DND-41 (cell line): ENCODE results near the gene WNK2.

Experiments
- ATAC-seq: fragments of 200-7000 bp; cut with Tn5 transposase; 3 replicates; pipeline ENCODE4 v1.9.1; 2021; ENCODE audit warnings: low read depth; ENCODE audit not compliant: insufficient read depth
- DNase-seq: peaks from one replicate; pipeline ENCODE4 v3.0.0-alpha.2; 2020
- H2AFZ ChIP-seq: 2 replicates; pipeline ENCODE4 v1.6.0; 2012; ENCODE audit warnings: low read depth, low read length
- H3K27ac ChIP-seq: 2 replicates; pipeline ENCODE4 v1.5.1; 2012; ENCODE audit warnings: low read length, inconsistent platforms
- H3K27me3 ChIP-seq: fragments of 200-600 bp; sonication (generic); 2 replicates; pipeline ENCODE4 v1.6.0; 2012; ENCODE audit warnings: low read length, mild to moderate bottlenecking, inconsistent platforms; ENCODE audit not compliant: insufficient read depth, poor library complexity
- H3K36me3 ChIP-seq: 2 replicates; pipeline ENCODE4 v1.5.1; 2012; ENCODE audit warnings: low read length, inconsistent platforms; ENCODE audit not compliant: insufficient read depth
- H3K4me1 ChIP-seq: 2 replicates; pipeline ENCODE4 v1.5.1; 2012; ENCODE audit warnings: mild to moderate bottlenecking, low read length; ENCODE audit not compliant: insufficient read depth
- H3K4me2 ChIP-seq: 2 replicates; pipeline ENCODE4 v1.6.0; 2012; ENCODE audit warnings: mild to moderate bottlenecking, moderate library complexity, low read length, inconsistent platforms; ENCODE audit not compliant: insufficient read depth
- H3K4me3 ChIP-seq, 2 experiments: fragments of 200-600 bp in 1 of 2; shearing (Covaris generic) in 1 of 2; 2 replicates each; pipeline ENCODE4 v1.5.1; 2012 to 2016; ENCODE audit warnings: inconsistent platforms in 2 of 2, low read length in 2 of 2, mild to moderate bottlenecking in 2 of 2, low read depth in 1 of 2, moderate library complexity in 1 of 2
- H3K79me2 ChIP-seq: 2 replicates; pipeline ENCODE4 v1.6.0; 2012; ENCODE audit warnings: low read length, inconsistent platforms; ENCODE audit not compliant: insufficient read depth
- H3K9ac ChIP-seq: 2 replicates; pipeline ENCODE4 v1.6.0; 2012; ENCODE audit warnings: low read depth, mild to moderate bottlenecking, inconsistent platforms, low read length, moderate library complexity
- H3K9me3 ChIP-seq: 2 replicates; pipeline ENCODE4 v1.5.1; 2012; ENCODE audit warnings: low read length, moderate library complexity, mild to moderate bottlenecking, inconsistent platforms; ENCODE audit not compliant: insufficient read depth, severe bottlenecking
- H4K20me1 ChIP-seq: 2 replicates; pipeline ENCODE4 v1.6.0; 2012; ENCODE audit warnings: low read length; ENCODE audit not compliant: insufficient read depth
- EZH2 ChIP-seq: IDR thresholded peaks from 3 replicates; pipeline ENCODE4 v1.6.1; 2012; ENCODE audit warnings: borderline replicate concordance, low read depth, mild to moderate bottlenecking, moderate library complexity, low read length, inconsistent platforms; ENCODE audit not compliant: severe bottlenecking
- TF ChIP-seq, protein P1 (sequence below): IDR thresholded peaks from 2 replicates; pipeline ENCODE4 v1.5.1; 2012; ENCODE audit warnings: borderline replicate concordance, low read length, moderate library complexity, mild to moderate bottlenecking; ENCODE audit not compliant: poor library complexity, severe bottlenecking; ENCODE audit errors: extremely low read depth

The WNK2 gene

DNA sequence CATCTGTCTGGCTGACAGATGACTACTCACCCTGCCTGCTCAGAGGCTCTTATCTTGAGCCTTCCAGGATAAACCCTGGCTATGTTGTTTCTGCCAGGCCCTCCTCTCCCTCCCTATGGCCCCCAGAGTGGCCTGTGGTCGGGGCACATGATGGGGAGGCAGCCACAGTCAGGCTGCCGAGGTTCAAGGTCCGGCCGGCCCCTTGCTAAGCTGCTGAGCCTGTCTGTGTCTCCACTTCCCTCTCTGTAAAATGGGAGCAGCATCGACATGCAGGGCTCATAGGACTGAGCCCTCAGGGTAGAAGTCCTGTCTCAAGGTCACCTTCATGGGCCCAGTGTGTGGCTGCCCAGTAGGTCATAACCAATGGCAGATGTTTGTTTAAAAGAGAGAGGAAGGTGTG, 28.5 kb downstream of the WNK2 start:
- Histone ChIP-seq H3K4me1 (no peaks in the 10 kb centered on the region), H4K20me1 (no peaks in the 10 kb centered on the region), H3K9me3 (no peaks in the 10 kb centered on the region), H3K79me2 (no peaks in the 10 kb centered on the region), H3K36me3 (no peaks in the 10 kb centered on the region), H3K4me2 (no peak overlapping the region), H3K27ac (no peak overlapping the region), H2AFZ (no peak overlapping the region), H3K27me3 (no peaks in the 10 kb centered on the region), H3K9ac (no peak overlapping the region), H3K4me3 (no peak overlapping the region)
- no peak for DNase-seq
- no peak for ATAC-seq
- TF ChIP-seq, protein P1, sequence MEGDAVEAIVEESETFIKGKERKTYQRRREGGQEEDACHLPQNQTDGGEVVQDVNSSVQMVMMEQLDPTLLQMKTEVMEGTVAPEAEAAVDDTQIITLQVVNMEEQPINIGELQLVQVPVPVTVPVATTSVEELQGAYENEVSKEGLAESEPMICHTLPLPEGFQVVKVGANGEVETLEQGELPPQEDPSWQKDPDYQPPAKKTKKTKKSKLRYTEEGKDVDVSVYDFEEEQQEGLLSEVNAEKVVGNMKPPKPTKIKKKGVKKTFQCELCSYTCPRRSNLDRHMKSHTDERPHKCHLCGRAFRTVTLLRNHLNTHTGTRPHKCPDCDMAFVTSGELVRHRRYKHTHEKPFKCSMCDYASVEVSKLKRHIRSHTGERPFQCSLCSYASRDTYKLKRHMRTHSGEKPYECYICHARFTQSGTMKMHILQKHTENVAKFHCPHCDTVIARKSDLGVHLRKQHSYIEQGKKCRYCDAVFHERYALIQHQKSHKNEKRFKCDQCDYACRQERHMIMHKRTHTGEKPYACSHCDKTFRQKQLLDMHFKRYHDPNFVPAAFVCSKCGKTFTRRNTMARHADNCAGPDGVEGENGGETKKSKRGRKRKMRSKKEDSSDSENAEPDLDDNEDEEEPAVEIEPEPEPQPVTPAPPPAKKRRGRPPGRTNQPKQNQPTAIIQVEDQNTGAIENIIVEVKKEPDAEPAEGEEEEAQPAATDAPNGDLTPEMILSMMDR: no peak
- TF ChIP-seq EZH2: no peak

DNA sequence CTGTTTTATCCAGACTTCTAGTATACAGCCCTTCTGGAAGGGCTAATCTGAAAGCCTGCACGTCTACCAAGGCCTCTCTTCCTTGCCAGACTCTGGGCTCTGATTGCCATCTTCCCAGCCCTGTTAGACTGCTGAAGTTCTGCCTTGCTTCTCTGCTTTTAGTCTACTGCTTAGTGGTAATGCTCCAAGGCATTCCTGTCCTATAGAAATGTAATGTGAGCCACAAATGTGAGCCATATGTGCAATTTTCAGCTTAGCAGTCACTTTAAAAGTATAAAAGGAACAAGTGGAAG, 32.1 kb downstream of the WNK2 start:
- H3K4me1 ChIP-seq: no peaks in the 10 kb centered on the region
- no peak overlapping the region for H2AFZ ChIP-seq
- no peak overlapping the region for H3K4me2 ChIP-seq
- H3K27me3 ChIP-seq: no peaks in the 10 kb centered on the region
- no peaks in the 10 kb centered on the region for H3K36me3 ChIP-seq
- H3K9me3 ChIP-seq: no peaks in the 10 kb centered on the region
- H3K79me2 ChIP-seq: no peaks in the 10 kb centered on the region
- DNase-seq (no peak), ATAC-seq (no peak)
- no peaks in the 10 kb centered on the region for H4K20me1 ChIP-seq
- H3K27ac ChIP-seq: no peak overlapping the region
- H3K4me3 ChIP-seq: no peak overlapping the region
- no peak for TF ChIP-seq EZH2
- TF ChIP-seq, protein P1: no peak
- H3K9ac ChIP-seq: no peak overlapping the region

DNA sequence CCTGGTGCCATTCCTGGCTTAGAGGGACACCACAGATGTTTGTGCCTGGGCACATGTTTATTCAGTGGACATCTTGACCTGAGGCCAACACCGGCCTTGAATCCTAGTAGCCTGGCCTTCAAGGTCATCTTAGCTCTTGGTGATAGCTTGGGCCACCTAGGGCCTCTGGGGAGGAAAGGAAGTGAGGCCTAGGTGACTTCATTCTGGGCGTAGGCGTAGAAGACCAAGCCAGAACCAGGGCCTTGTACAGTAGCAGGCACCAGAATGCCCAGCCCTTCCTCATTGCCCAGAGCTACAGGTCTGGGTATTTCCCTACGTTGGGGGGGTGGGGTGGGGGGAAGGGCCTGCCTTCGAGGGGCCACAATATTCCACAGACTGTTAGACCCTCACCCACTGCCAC, 33.8 kb downstream of the WNK2 start:
- Histone ChIP-seq H3K27me3 (no peaks in the 10 kb centered on the region), H4K20me1 (no peaks in the 10 kb centered on the region), H3K4me2 (no peak overlapping the region), H2AFZ (no peak overlapping the region), H3K9me3 (no peaks in the 10 kb centered on the region), H3K4me1 (no peaks in the 10 kb centered on the region), H3K27ac (no peak overlapping the region), H3K79me2 (no peaks in the 10 kb centered on the region), H3K4me3 (no peak overlapping the region), H3K9ac (no peak overlapping the region), H3K36me3 (no peaks in the 10 kb centered on the region)
- no peak for TF ChIP-seq EZH2
- TF ChIP-seq, protein P1: no peak
- ATAC-seq (no peak), DNase-seq (no peak)

DNA sequence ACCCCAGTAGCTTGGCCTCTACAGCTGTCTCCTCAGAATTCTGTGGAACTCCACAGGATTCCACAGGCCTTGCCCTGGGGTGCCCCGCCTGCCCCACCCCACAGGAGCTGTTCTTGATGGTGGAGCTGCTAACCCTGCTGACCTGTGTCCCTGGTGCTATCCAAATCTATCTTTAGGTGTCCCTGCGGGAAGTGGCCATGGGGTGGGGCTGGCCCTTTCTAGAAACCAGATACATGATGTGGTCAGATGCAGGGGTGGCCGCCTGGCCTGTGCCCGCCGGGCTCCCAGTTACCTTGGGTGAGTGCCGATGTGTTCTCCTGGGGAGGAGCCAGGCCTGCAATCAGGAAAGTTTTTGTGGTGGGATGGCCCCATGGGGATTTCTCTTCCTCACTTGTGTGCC, 34.2 kb downstream of the WNK2 start:
- H3K4me1 ChIP-seq: no peaks in the 10 kb centered on the region
- no peaks in the 10 kb centered on the region for H3K79me2 ChIP-seq
- H3K4me3 ChIP-seq: no peak overlapping the region
- H3K36me3 ChIP-seq: no peaks in the 10 kb centered on the region
- DNase-seq (no peak), ATAC-seq (no peak)
- no peaks in the 10 kb centered on the region for H4K20me1 ChIP-seq
- TF ChIP-seq, protein P1: no peak
- no peak for TF ChIP-seq EZH2
- H3K27ac ChIP-seq: no peak overlapping the region
- no peaks in the 10 kb centered on the region for H3K27me3 ChIP-seq
- no peak overlapping the region for H2AFZ ChIP-seq
- no peaks in the 10 kb centered on the region for H3K9me3 ChIP-seq
- no peak overlapping the region for H3K9ac ChIP-seq
- no peak overlapping the region for H3K4me2 ChIP-seq
